ENCODE results near the gene PYGO1. TPM values are rescaled to one million over a fixed set of nuclear protein-coding genes. Genes with fewer than 3 reads are reported as not detected.

PYGO1 gene
- total RNA-seq, 1 experiment from 2014 or later, result 0.83 TPM

DNA sequence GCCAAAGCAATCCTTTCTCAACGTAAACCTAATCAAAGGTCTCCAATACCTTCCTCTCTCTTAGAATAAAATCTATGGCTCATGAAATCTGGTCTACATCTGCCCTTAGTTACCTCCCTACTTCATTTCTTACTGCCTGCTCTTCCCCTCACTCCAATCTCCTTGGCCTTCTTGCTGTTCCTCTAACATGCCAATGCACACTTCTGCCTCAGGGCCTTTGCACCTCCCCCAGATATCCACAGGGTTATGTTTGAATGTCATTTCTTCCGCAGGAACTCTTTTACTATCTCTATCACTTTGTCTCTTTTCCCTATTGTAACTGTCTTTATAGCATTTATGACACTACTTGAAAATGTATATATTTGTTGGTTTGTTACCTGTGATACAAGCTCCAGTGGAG lies 44.3 kb upstream of the PYGO1 start:
- Histone ChIP-seq H2BK15ac (ENCODE audit: low read depth, low read length) (no peak overlapping the region), H2AK5ac (ENCODE audit: insufficient read length, low read length) (no peak overlapping the region), H3K9me3 (ENCODE audit: control insufficient read depth, low read depth, low read length) (no peaks in the 10 kb centered on the region), H3K4me2 (ENCODE audit: insufficient read depth, insufficient read length, low read length) (no peak overlapping the region), H2BK120ac (ENCODE audit: low read depth, low read length, poor library complexity, severe bottlenecking) (no peak overlapping the region), H3K27ac (ENCODE audit: insufficient read length, low read depth, low read length) (no peak overlapping the region), H2BK5ac (ENCODE audit: insufficient read length, low read length) (no peak overlapping the region), H3K4ac (ENCODE audit: low read depth, low read length) (no peak overlapping the region), H3K23me2 (ENCODE audit: insufficient read length, low read depth, low read length, poor library complexity, severe bottlenecking) (no peaks in the 10 kb centered on the region), H2BK20ac (ENCODE audit: low read depth, low read length, poor library complexity, severe bottlenecking) (no peak overlapping the region), H3K14ac (ENCODE audit: insufficient read depth, low read length) (no peak overlapping the region), H3K56ac (ENCODE audit: insufficient read length, low read depth, low read length) (no peak overlapping the region), H3K9ac (ENCODE audit: extremely low read depth, insufficient read length, low read length) (no peak overlapping the region), H3K79me1 (ENCODE audit: insufficient read depth, low read depth, low read length, poor library complexity, severe bottlenecking) (no peaks in the 10 kb centered on the region), H2BK12ac (ENCODE audit: insufficient read length, low read depth, low read length) (no peak overlapping the region), H3K18ac (ENCODE audit: insufficient read length, low read depth, low read length) (no peak overlapping the region), H3K23ac (ENCODE audit: insufficient read length, low read depth, low read length) (no peak overlapping the region), H4K20me1 (ENCODE audit: control insufficient read depth, insufficient read depth, insufficient read length) (no peaks in the 10 kb centered on the region), H4K5ac (ENCODE audit: insufficient read length, low read depth, low read length) (no peak overlapping the region), H3T11ph (ENCODE audit: low read length) (no peak overlapping the region), H4K8ac (replicated peaks; ENCODE audit: insufficient read length, low read depth, low read length) (no peak overlapping the region), H2AFZ (ENCODE audit: low read length) (no peak overlapping the region), H3K79me2 (ENCODE audit: insufficient read depth, low read length) (no peaks in the 10 kb centered on the region), H4K91ac (ENCODE audit: insufficient read length, low read depth, low read length) (no peak overlapping the region), H3K4me1 (ENCODE audit: insufficient read depth, low read length) (no peaks in the 10 kb centered on the region), H3K27me3 (ENCODE audit: insufficient read depth, low read length) (no peaks in the 10 kb centered on the region)
- TF ChIP-seq, protein P1, sequence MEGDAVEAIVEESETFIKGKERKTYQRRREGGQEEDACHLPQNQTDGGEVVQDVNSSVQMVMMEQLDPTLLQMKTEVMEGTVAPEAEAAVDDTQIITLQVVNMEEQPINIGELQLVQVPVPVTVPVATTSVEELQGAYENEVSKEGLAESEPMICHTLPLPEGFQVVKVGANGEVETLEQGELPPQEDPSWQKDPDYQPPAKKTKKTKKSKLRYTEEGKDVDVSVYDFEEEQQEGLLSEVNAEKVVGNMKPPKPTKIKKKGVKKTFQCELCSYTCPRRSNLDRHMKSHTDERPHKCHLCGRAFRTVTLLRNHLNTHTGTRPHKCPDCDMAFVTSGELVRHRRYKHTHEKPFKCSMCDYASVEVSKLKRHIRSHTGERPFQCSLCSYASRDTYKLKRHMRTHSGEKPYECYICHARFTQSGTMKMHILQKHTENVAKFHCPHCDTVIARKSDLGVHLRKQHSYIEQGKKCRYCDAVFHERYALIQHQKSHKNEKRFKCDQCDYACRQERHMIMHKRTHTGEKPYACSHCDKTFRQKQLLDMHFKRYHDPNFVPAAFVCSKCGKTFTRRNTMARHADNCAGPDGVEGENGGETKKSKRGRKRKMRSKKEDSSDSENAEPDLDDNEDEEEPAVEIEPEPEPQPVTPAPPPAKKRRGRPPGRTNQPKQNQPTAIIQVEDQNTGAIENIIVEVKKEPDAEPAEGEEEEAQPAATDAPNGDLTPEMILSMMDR (conservative IDR thresholded peaks at IDR 0.05), result no peak
- peaks cover 2% of the 10 kb centered on the region; the same call in 1 of the 2 replicates for H3K27me3 Mint-ChIP-seq (ENCODE audit: low read depth)
- no peaks in the 10 kb centered on the region for H3K36me3 Mint-ChIP-seq (ENCODE audit: insufficient read depth in 1 of 3, low read depth in 3 of 3)
- no peaks in the 10 kb centered on the region for H3K9me3 Mint-ChIP-seq
- no peak overlapping the region for H3K4me3 Mint-ChIP-seq
- peaks cover 0 to 5% of the 10 kb centered on the region in 2 experiments; a peak in 1 of 4 replicates for H3K4me1 Mint-ChIP-seq
- no peak overlapping the region for H3K27ac Mint-ChIP-seq
- no CpG with 5 or more reads among the region's 2 CpGs for WGBS (ENCODE audit: extremely low coverage, insufficient read length, low lambda C conversion rate)
- DNase-seq, result no peak
